Endodermal cell (in vitro differentiated cells): Measurements from ENCODE around the gene BMPR1B. TPM values are rescaled to one million over a fixed set of nuclear protein-coding genes. Genes with fewer than 3 reads are reported as not detected.

Source experiments
- DNase-seq: peaks from one replicate; pipeline ENCODE4 v3.0.0-alpha.2; 2017
- H3K27ac ChIP-seq: 2 replicates; pipeline ENCODE4 v1.5.1; 2013; ENCODE audit warnings: mild to moderate bottlenecking, low read depth, low read length, moderate library complexity
- H3K27me3 ChIP-seq: 2 replicates; pipeline ENCODE4 v1.6.1; 2013; ENCODE audit warnings: mild to moderate bottlenecking, low read length, moderate library complexity; ENCODE audit not compliant: insufficient read depth, control insufficient read depth, poor library complexity, severe bottlenecking
- H3K36me3 ChIP-seq: 2 replicates; pipeline ENCODE4 v1.7.0; 2013; ENCODE audit warnings: mild to moderate bottlenecking, low read length, moderate library complexity; ENCODE audit not compliant: control insufficient read depth, insufficient read depth
- H3K4me1 ChIP-seq: one replicate; pipeline ENCODE4 v1.7.0; 2013; ENCODE audit warnings: low read length; ENCODE audit not compliant: control insufficient read depth, insufficient read depth
- H3K4me3 ChIP-seq: 2 replicates; pipeline ENCODE4 v1.5.1; 2013; ENCODE audit warnings: mild to moderate bottlenecking, low read length, moderate library complexity
- H3K9ac ChIP-seq: 2 replicates; pipeline ENCODE4 v1.6.1; 2013; ENCODE audit warnings: mild to moderate bottlenecking, low read length, moderate library complexity; ENCODE audit not compliant: poor library complexity, severe bottlenecking; ENCODE audit errors: extremely low read depth
- H3K9me3 ChIP-seq: 2 replicates; pipeline ENCODE4 v1.6.1; 2013; ENCODE audit warnings: mild to moderate bottlenecking, low read length, moderate library complexity; ENCODE audit not compliant: control insufficient read depth
- H3K27ac Mint-ChIP-seq: 2 replicates; pipeline ENCODE4 v1.8.0; 2020; ENCODE audit warnings: mixed read lengths
- H3K27me3 Mint-ChIP-seq: 2 replicates; pipeline ENCODE4 v1.8.0; 2021; ENCODE audit warnings: mild to moderate bottlenecking, mixed read lengths; ENCODE audit not compliant: insufficient read depth
- H3K36me3 Mint-ChIP-seq: 2 replicates; pipeline ENCODE4 v1.8.0; 2020; ENCODE audit warnings: low read depth, mixed read lengths
- H3K4me1 Mint-ChIP-seq: 2 replicates; pipeline ENCODE4 v1.8.0; 2020; ENCODE audit warnings: mixed read lengths
- H3K4me3 Mint-ChIP-seq: 2 replicates; pipeline ENCODE4 v1.8.0; 2020; ENCODE audit warnings: mild to moderate bottlenecking, moderate library complexity, mixed read lengths
- H3K9me3 Mint-ChIP-seq: 2 replicates; pipeline ENCODE4 v1.8.0; 2020; ENCODE audit warnings: mild to moderate bottlenecking, mixed read lengths
- CTCF ChIP-seq: fragments of 200-600 bp; sonication (generic); conservative IDR thresholded peaks from 2 replicates; pipeline ENCODE4 v1.5.0; 2021; ENCODE audit warnings: antibody characterized with exemption, mild to moderate bottlenecking
- WGBS, 2 experiments: methylation state at CpG; one replicate each; pipeline versions ENCODE4 v1.1.5 to v1.1.7; 2013; ENCODE audit warnings: missing lambda C conversion rate in 2 of 2, mixed read lengths in 1 of 2; ENCODE audit not compliant: insufficient coverage in 1 of 2, insufficient read length in 1 of 2; 5-methylcytosine and 5-hydroxymethylcytosine counted together
- total RNA-seq, 2 donors: library from RNA; stranded (reverse); fragmentation: NEBNext Ultra II Directional in 1 of 2; extraction: Animal tissue kit (Norgen Biotek cat#: 25700) in 1 of 2; gene quantifications; 2 replicates in 1 of 2; 3 replicates in 1 of 2; pipeline ENCODE4 v1.2.1, GENCODE V29; 2021

BMPR1B gene
- total RNA-seq, 2 donors from 2014 or later: 2.8 to 3.6 TPM

DNA sequence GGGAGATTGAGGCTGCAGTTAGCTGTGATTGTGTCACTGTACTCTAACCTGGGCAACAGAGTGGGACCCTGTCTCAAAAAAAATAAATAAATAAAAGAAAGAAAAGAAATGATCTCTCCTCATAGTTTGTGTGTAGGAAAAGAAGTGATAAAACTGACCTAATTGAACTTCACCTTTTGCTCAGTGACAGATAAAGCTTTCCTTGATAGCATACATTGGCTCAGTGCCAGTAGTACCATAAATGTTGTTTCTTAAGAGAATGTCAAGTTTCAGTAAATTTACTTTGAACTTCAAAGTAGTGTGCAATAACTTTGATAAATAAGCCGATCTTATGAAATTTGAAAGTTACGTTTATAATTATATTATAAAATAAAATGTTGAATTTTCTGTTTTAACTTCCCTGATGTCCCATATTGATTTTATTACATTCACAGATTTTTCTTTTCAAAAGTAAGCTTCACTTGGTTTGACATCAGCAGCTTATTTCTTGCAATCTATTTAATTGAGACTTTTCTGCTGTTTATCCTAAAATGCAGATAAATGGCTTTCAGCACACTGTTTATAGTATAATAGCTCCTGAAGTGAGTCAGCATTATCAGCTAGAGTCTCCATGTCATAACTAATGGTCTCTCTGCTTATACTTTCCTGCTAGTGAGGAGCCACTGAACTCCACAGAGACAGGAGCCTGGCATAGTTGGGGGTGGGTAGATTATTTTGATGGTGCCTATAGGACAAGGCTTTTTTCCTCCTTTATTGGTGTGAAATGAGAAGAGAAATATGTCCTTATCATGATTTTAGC, 330.1 kb downstream of the BMPR1B start:
- H3K4me1 Mint-ChIP-seq: peaks cover 13% of the 10 kb centered on the region
- H3K36me3 Mint-ChIP-seq: no peaks in the 10 kb centered on the region
- Histone ChIP-seq H3K4me3 (no peak overlapping the region), H3K27me3 (no peaks in the 10 kb centered on the region), H3K9me3 (no peaks in the 10 kb centered on the region), H3K4me1 (peaks cover 6% of the 10 kb centered on the region), H3K36me3 (no peaks in the 10 kb centered on the region), H3K9ac (no peak overlapping the region), H3K27ac (no peak overlapping the region)
- H3K4me3 Mint-ChIP-seq: no peak overlapping the region
- WGBS, 2 experiments: no CpG with 5 or more reads among the region's 2 CpGs
- H3K27ac Mint-ChIP-seq: no peak overlapping the region
- DNase-seq: no peak
- no peaks in the 10 kb centered on the region for H3K27me3 Mint-ChIP-seq
- H3K9me3 Mint-ChIP-seq: no peaks in the 10 kb centered on the region
- no peak for TF ChIP-seq CTCF

- H3K27ac Mint-ChIP-seq: no peak overlapping the region
- no peak for TF ChIP-seq CTCF
- Histone ChIP-seq H3K36me3 (no peaks in the 10 kb centered on the region), H3K4me3 (no peak overlapping the region), H3K9ac (no peak overlapping the region), H3K27me3 (no peaks in the 10 kb centered on the region), H3K9me3 (no peaks in the 10 kb centered on the region), H3K27ac (no peak overlapping the region), H3K4me1 (no peaks in the 10 kb centered on the region)
- no peaks in the 10 kb centered on the region for H3K27me3 Mint-ChIP-seq
- H3K4me3 Mint-ChIP-seq: no peak overlapping the region
- H3K36me3 Mint-ChIP-seq: no peaks in the 10 kb centered on the region
- H3K9me3 Mint-ChIP-seq: no peaks in the 10 kb centered on the region
- WGBS, 2 experiments: 75 to 92% methylated on average over 2 to 3 of the region's 3 CpGs
- DNase-seq: no peak
- peaks cover 3% of the 10 kb centered on the region for H3K4me1 Mint-ChIP-seq
These were observed 333.5 kb downstream of the BMPR1B start for GRCh38 chr4:95091272-95091671.

- Mint-ChIP-seq H3K4me1 (peaks cover 2% of the 10 kb centered on the region), H3K36me3 (no peaks in the 10 kb centered on the region), H3K4me3 (no peak overlapping the region), H3K27me3 (no peaks in the 10 kb centered on the region), H3K9me3 (no peaks in the 10 kb centered on the region), H3K27ac (no peak overlapping the region)
- Histone ChIP-seq H3K36me3 (no peaks in the 10 kb centered on the region), H3K9ac (no peak overlapping the region), H3K9me3 (no peaks in the 10 kb centered on the region), H3K4me3 (no peak overlapping the region), H3K27me3 (no peaks in the 10 kb centered on the region), H3K4me1 (no peaks in the 10 kb centered on the region), H3K27ac (peak overlapping the region; percentile 58)
- no peak for TF ChIP-seq CTCF
- WGBS, 2 experiments: 59 to 89% methylated on average over 2 to 3 of the region's 3 CpGs
- no peak for DNase-seq
These were observed 335.0 kb downstream of the BMPR1B start for GRCh38 chr4:95092766-95093165.
